ENCODE measurements around the gene C9.
"Not testable (repeated sequence)": the region's sequence is repeated elsewhere in the genome, so short reads cannot be mapped to it uniquely, and the experiment has no call there.

C9 gene

GRCh38 chr5:39323542-39323941 lies 40.8 kb downstream of the C9 start:
- no peak for DNase-seq

- no peak for DNase-seq
Observed at GRCh38 chr5:39319395-39319794, 44.9 kb downstream of the C9 start.

- DNase-seq: not testable (repeated sequence)
Observed at GRCh38 chr5:39316464-39316863, 47.8 kb downstream of the C9 start.

- no peak for DNase-seq
Observed at GRCh38 chr5:39315995-39316394, 48.3 kb downstream of the C9 start.

- no peak for DNase-seq
Observed at GRCh38 chr5:39314591-39314990, 49.7 kb downstream of the C9 start.

- DNase-seq: no peak
Observed at GRCh38 chr5:39309534-39309933, 54.8 kb downstream of the C9 start.

- no peak for DNase-seq
Observed at GRCh38 chr5:39302472-39302871, 61.8 kb downstream of the C9 start.

GRCh38 chr5:39301406-39301805 lies 62.9 kb downstream of the C9 start:
- DNase-seq: no peak

GRCh38 chr5:39299962-39300361 lies 64.3 kb downstream of the C9 start:
- no peak for DNase-seq

GRCh38 chr5:39294736-39295135 lies 69.6 kb downstream of the C9 start:
- DNase-seq: no peak

- no peak for DNase-seq
Observed at GRCh38 chr5:39284552-39284951, 79.7 kb downstream of the C9 start.

GRCh38 chr5:39283231-39283818 lies 81.0 kb downstream of the C9 start:
- DNase-seq: peak; percentile 35

GRCh38 chr5:39282561-39282960 lies 81.7 kb downstream of the C9 start:
- no peak for DNase-seq

- not testable (repeated sequence) for DNase-seq
Observed at GRCh38 chr5:39275865-39276264, 88.4 kb downstream of the C9 start.

GRCh38 chr5:39274398-39275085 lies 89.8 kb downstream of the C9 start:
- DNase-seq: no peak

- DNase-seq: no peak
Observed at GRCh38 chr5:39273314-39273954, 90.9 kb downstream of the C9 start.

- DNase-seq: not testable (repeated sequence)
Observed at GRCh38 chr5:39272869-39273231, 91.4 kb downstream of the C9 start.

- DNase-seq: no peak
Observed at GRCh38 chr5:39270225-39270848, 94.0 kb downstream of the C9 start.

GRCh38 chr5:39267186-39267585 lies 97.1 kb downstream of the C9 start:
- DNase-seq: no peak

GRCh38 chr5:39266442-39266841 lies 97.9 kb downstream of the C9 start:
- DNase-seq: no peak

- DNase-seq: no peak
Observed at GRCh38 chr5:39264528-39264927, 99.8 kb downstream of the C9 start.

GRCh38 chr5:39262981-39263380 lies 101.3 kb downstream of the C9 start:
- no peak for DNase-seq

- DNase-seq: no peak
Observed at GRCh38 chr5:39260095-39260494, 104.2 kb downstream of the C9 start.

GRCh38 chr5:39257554-39257953 lies 106.7 kb downstream of the C9 start:
- DNase-seq: no peak

Data from right kidney (tissue), 1 donor.